ENCODE measurements around the gene PTGS1. TPM values are rescaled to one million over a fixed set of nuclear protein-coding genes. Genes with fewer than 3 reads are reported as not detected.

Gene PTGS1
- total and polyA plus RNA-seq, 2 of the 13 experiments (the other 11 are each of a cell fraction or from before 2014, with no cell fraction given): 0.07 to 0.08 TPM

DNA sequence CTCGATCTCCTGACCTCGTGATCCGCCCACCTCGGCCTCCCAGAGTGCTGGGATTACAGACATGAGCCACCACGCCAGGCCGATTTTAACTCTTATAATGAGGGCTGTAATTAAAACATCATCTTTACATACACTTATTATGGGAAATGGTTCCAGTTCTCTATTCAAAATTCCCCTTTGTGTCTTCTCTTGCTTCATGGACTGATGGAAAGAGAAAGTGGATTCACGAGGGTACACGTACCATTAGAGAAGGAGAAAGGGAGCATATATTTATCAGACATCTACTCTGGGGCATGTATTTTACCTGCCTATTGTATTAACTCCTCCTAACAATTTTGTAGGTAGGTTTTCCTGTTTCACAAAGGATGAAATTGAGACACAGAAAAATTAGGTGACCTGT is 31.1 kb downstream of the PTGS1 start:
- ChIA-PET CTCF (ENCODE audit: low intra/inter-chr PET ratio, low total read pairs) (no interaction called here), POLR2A (no interaction called here)
- ATAC-seq (no peak), DNase-seq (ENCODE audit: low spot score) (no peak), FAIRE-seq (no peak)
- no TSS peak for BruUV-seq (replicated peaks)
- H3K4me1 ChIP-seq (ENCODE audit: insufficient read depth, low read length): no peaks in the 10 kb centered on the region
- intact Hi-C loops (cut with micrococcal nuclease; ENCODE audit: unreplicated experiment) (no loop called here), in situ Hi-C loops (cut with HindIII; ENCODE audit: extremely low pct_ligation_motif_present, low pct_unique_long_range_greater_than_20kb) (no loop called here)
- no peaks in the 10 kb centered on the region for H4K20me1 ChIP-seq (ENCODE audit: insufficient read depth, low read length)
- H3K27me3 ChIP-seq (ENCODE audit: control insufficient read depth in 1 of 2, insufficient read depth in 2 of 2, low read length in 2 of 2): 0 out of 5 replicates have a peak, but pooled peaks cover 0 to 1% of the 10 kb centered on the region in 2 experiments
- no peak overlapping the region for H3K9ac ChIP-seq (ENCODE audit: insufficient read depth, low read depth, low read length)
- H3K9me3 ChIP-seq (ENCODE audit: low read length): no peaks in the 10 kb centered on the region
- 38% methylated on average over 8 of the region's 8 CpGs for whole genome bisulfite sequencing (ENCODE audit: low lambda C conversion rate)
- no peak overlapping the region for H2AFZ ChIP-seq (ENCODE audit: low read length)
- H3K27ac ChIP-seq (ENCODE audit: extremely low read length, insufficient read depth, low read length): no peak overlapping the region
- H3K79me2 ChIP-seq (ENCODE audit: insufficient read depth, low read length): no peaks in the 10 kb centered on the region
- H3K36me3 ChIP-seq (replicated peaks in 1 of 2; ENCODE audit: control insufficient read depth in 1 of 2, insufficient read depth in 2 of 2, low read length in 2 of 2): no peaks in the 10 kb centered on the region
- H3K4me3 ChIP-seq (replicated peaks in 1 of 3; ENCODE audit: insufficient read depth in 1 of 3, low read depth in 2 of 3, low read length in 3 of 3): no peak overlapping the region
- no peak overlapping the region for H3K4me2 ChIP-seq (ENCODE audit: low read depth, low read length)
- no peak for TF ChIP-seq TBP (CRISPR knock-in tag; IDR thresholded peaks at IDR 0.05)
- no peak for TF ChIP-seq ZNF180 (CRISPR knock-in tag; IDR thresholded peaks at IDR 0.05; ENCODE audit: borderline replicate concordance, low read depth)
- TF ChIP-seq, protein P1, sequence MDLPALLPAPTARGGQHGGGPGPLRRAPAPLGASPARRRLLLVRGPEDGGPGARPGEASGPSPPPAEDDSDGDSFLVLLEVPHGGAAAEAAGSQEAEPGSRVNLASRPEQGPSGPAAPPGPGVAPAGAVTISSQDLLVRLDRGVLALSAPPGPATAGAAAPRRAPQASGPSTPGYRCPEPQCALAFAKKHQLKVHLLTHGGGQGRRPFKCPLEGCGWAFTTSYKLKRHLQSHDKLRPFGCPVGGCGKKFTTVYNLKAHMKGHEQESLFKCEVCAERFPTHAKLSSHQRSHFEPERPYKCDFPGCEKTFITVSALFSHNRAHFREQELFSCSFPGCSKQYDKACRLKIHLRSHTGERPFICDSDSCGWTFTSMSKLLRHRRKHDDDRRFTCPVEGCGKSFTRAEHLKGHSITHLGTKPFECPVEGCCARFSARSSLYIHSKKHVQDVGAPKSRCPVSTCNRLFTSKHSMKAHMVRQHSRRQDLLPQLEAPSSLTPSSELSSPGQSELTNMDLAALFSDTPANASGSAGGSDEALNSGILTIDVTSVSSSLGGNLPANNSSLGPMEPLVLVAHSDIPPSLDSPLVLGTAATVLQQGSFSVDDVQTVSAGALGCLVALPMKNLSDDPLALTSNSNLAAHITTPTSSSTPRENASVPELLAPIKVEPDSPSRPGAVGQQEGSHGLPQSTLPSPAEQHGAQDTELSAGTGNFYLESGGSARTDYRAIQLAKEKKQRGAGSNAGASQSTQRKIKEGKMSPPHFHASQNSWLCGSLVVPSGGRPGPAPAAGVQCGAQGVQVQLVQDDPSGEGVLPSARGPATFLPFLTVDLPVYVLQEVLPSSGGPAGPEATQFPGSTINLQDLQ (CRISPR knock-in tag; IDR thresholded peaks at IDR 0.05): no peak
- no peak for TF ChIP-seq BHLHE40 (IDR thresholded peaks at IDR 0.05; ENCODE audit: low read length)
- TF ChIP-seq, protein P2, sequence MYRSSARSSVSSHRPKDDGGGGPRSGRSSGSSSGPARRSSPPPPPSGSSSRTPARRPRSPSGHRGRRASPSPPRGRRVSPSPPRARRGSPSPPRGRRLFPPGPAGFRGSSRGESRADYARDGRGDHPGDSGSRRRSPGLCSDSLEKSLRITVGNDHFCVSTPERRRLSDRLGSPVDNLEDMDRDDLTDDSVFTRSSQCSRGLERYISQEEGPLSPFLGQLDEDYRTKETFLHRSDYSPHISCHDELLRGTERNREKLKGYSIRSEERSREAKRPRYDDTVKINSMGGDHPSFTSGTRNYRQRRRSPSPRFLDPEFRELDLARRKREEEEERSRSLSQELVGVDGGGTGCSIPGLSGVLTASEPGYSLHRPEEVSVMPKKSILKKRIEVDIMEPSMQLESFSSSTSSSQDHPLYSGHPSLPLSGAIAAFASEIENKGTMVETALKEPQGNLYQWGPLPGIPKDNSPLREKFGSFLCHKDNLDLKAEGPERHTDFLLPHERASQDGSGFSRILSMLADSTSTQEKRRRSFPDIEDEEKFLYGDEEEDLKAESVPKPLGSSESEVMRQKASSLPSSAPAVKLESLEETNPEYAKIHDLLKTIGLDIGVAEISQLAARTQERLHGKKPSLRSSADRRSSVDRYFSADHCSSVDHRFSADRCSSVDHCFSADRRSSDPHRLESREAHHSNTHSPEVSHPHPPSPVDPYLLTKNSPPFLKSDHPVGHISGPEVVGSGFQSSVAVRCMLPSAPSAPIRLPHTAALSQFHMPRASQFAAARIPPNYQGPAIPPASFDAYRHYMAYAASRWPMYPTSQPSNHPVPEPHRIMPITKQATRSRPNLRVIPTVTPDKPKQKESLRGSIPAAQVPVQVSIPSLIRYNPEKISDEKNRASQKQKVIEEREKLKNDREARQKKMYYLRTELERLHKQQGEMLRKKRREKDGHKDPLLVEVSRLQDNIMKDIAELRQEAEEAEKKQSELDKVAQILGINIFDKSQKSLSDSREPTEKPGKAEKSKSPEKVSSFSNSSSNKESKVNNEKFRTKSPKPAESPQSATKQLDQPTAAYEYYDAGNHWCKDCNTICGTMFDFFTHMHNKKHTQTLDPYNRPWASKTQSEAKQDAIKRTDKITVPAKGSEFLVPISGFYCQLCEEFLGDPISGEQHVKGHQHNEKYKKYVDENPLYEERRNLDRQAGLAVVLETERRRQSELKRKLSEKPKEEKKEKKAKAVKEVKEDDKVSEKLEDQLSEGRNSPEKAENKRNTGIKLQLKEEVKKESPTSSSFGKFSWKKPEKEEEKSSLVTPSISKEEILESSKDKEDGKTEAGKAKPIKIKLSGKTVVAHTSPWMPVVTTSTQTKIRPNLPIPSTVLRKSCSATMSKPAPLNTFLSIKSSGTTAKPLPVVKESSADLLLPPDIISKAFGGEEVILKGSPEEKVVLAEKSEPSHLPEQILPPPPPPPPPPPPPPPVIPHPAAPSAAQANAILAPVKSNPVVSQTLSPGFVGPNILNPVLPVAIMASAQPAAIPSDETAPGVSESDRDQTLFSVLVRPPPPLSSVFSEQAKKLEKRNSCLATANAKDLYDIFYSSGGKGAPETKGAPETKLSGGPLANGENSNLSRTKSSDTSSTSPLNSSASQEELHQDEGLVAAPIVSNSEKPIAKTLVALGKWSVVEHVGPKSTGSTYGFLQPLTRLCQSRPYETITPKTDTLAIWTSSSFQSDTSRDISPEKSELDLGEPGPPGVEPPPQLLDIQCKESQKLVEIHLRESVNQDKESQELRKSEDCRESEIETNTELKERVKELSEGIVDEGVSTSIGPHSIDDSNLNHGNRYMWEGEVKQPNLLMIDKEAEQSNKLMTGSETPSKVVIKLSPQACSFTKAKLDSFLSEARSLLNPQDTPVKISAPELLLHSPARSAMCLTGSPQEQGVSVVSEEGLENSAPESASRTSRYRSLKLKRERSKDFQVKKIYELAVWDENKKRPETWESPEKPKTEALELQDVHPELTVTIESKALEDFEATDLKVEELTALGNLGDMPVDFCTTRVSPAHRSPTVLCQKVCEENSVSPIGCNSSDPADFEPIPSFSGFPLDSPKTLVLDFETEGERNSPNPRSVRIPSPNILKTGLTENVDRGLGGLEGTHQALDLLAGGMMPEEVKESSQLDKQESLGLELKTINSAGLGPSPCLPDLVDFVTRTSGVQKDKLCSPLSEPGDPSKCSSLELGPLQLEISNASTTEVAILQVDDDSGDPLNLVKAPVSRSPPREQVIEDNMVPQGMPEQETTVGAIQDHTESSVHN (CRISPR knock-in tag; IDR thresholded peaks at IDR 0.05): no peak
- no peak for TF ChIP-seq CHCHD3 (CRISPR knock-in tag; IDR thresholded peaks at IDR 0.05)
- TF ChIP-seq CBX2 (IDR thresholded peaks at IDR 0.05; ENCODE audit: low read depth, low read length): no peak
- no peak for TF ChIP-seq CBX2 (CRISPR knock-in tag; IDR thresholded peaks at IDR 0.05; ENCODE audit: low read depth)
- no peak for TF ChIP-seq BATF2 (CRISPR knock-in tag; IDR thresholded peaks at IDR 0.05)
- TF ChIP-seq MATR3 (CRISPR knock-in tag; IDR thresholded peaks at IDR 0.05): no peak
- TF ChIP-seq ZBTB38 (CRISPR knock-in tag; IDR thresholded peaks at IDR 0.05): no peak
- no peak for TF ChIP-seq CREB1 (IDR thresholded peaks at IDR 0.05)
- no peak for TF ChIP-seq CREB1 (CRISPR knock-in tag; IDR thresholded peaks at IDR 0.05)

Measured in HepG2 (cell line).